K562 (cell line): ENCODE measurements around the gene DTYMK. TPM values are rescaled to one million over a fixed set of nuclear protein-coding genes. Genes with fewer than 3 reads are reported as not detected.

Experiments
- FOXP4 ChIP-seq: sonication (generic); formaldehyde crosslinking; IDR thresholded peaks from 2 replicates; pipeline ENCODE4 v1.8.0; 2022; ENCODE audit warnings: mild to moderate bottlenecking, missing genetic modification reagents, borderline replicate concordance
- HMGXB4 ChIP-seq: sonication (generic); formaldehyde crosslinking; IDR thresholded peaks from 2 replicates; pipeline ENCODE4 v1.8.1; 2023; ENCODE audit warnings: mild to moderate bottlenecking, missing genetic modification reagents
- MAFK ChIP-seq: IDR thresholded peaks from 2 replicates; pipeline ENCODE4 v1.6.1; 2011; ENCODE audit warnings: low read length, improper control_type of control experiment
- MED1 ChIP-seq: sonication (generic); formaldehyde crosslinking; IDR thresholded peaks from 2 replicates; pipeline ENCODE4 v1.8.1; 2023; ENCODE audit warnings: missing genetic modification reagents, borderline replicate concordance
- NCOA4 ChIP-seq: fragments of 450-650 bp; IDR thresholded peaks from 2 replicates; pipeline ENCODE4 v1.6.1; 2018; ENCODE audit warnings: mild to moderate bottlenecking; ENCODE audit not compliant: partially characterized antibody
- NCOR1 ChIP-seq: fragments of 450-650 bp; IDR thresholded peaks from 2 replicates; pipeline ENCODE4 v1.6.1; 2016; ENCODE audit warnings: mild to moderate bottlenecking, moderate library complexity
- NONO ChIP-seq, 2 experiments: fragments of 200-400 bp in 1 of 2; fragments of 450-650 bp in 1 of 2; formaldehyde crosslinking in 1 of 2; IDR thresholded peaks; 2 replicates each; pipeline ENCODE4 v1.6.1; 2017; ENCODE audit warnings: low read depth in 2 of 2, mild to moderate bottlenecking in 2 of 2, moderate library complexity in 2 of 2, low read length in 1 of 2
- NR1H2 ChIP-seq: sonication (generic); formaldehyde crosslinking; IDR thresholded peaks from 2 replicates; pipeline ENCODE4 v1.4.0; 2020; ENCODE audit warnings: mild to moderate bottlenecking, missing genetic modification reagents
- PHB ChIP-seq: fragments of 250-450 bp; sonication (Bioruptor Pico); IDR thresholded peaks from 2 replicates; pipeline ENCODE4 v1.5.0; 2021
- POLR2A ChIP-seq: fragments of 450-650 bp; conservative IDR thresholded peaks from 2 replicates; pipeline ENCODE4 v1.6.1; 2016
- RBFOX2 ChIP-seq: fragments of 200-400 bp; formaldehyde crosslinking; IDR thresholded peaks from 2 replicates; pipeline ENCODE4 v1.6.1; 2017; ENCODE audit warnings: low read depth, mild to moderate bottlenecking, low read length, moderate library complexity
- SAFB ChIP-seq: fragments of 200-400 bp; formaldehyde crosslinking; IDR thresholded peaks from 2 replicates; pipeline ENCODE4 v1.6.1; 2017; ENCODE audit warnings: low read depth, low read length, borderline replicate concordance
- ZNF431 ChIP-seq: sonication (generic); formaldehyde crosslinking; IDR thresholded peaks from 2 replicates; pipeline ENCODE4 v1.8.0; 2022; ENCODE audit warnings: mild to moderate bottlenecking, missing genetic modification reagents
- ZNF584 ChIP-seq: fragments of 200-800 bp; sonication (Bioruptor generic); IDR thresholded peaks from 2 replicates; pipeline ENCODE4 v1.6.1; 2016; ENCODE audit warnings: low read depth, mild to moderate bottlenecking, missing genetic modification characterization, missing compliant biosample characterization
- ZNF696 ChIP-seq: fragments of 250-450 bp; sonication (Bioruptor Pico); conservative IDR thresholded peaks from 2 replicates; pipeline ENCODE4 v1.4.0; 2020; ENCODE audit warnings: mild to moderate bottlenecking, moderate library complexity
- polyA plus RNA-seq, 8 experiments: library from polyadenylated mRNA; depleted of rRNA in 4 of 8; stranded (reverse) in 5 of 8; unstranded in 3 of 8; fragments of >200 nt; fragmentation: Nextera tagmentation in 2 of 8; fragmentation: Illumina TruSeq in 1 of 8; extraction: Ambion mirVana in 2 of 8; extraction: Trizol in 1 of 8; gene quantifications; 2 replicates each; pipeline versions ENCODE4 v1.2.1 to v1.2.3, GENCODE V29; 2011 to 2014; ENCODE audit warnings: inconsistent platforms in 1 of 8, missing spikeins in 1 of 8
- total RNA-seq, 7 experiments: library from RNA; depleted of rRNA in 6 of 7; stranded (reverse); fragments of >200 nt in 6 of 7; fragmentation: Illumina TruSeq in 2 of 7; extraction: Trizol in 2 of 7; gene quantifications; 2 replicates each; pipeline versions ENCODE4 v1.2.1 to v1.2.3, GENCODE V29; 2011 to 2021; ENCODE audit warnings: low replicate concordance in 1 of 7
- TF ChIP-seq, protein P1 (sequence below): fragments of 250-450 bp; sonication (Bioruptor Pico); IDR thresholded peaks from 2 replicates; pipeline ENCODE4 v1.5.0; 2021; ENCODE audit warnings: mild to moderate bottlenecking, moderate library complexity
- TF ChIP-seq, protein P2 (sequence below): fragments of 250-450 bp; sonication (Bioruptor Pico); IDR thresholded peaks from 2 replicates; pipeline ENCODE4 v1.4.0; 2020; ENCODE audit warnings: mild to moderate bottlenecking, moderate library complexity

The DTYMK gene
- total and polyA plus RNA-seq, 9 of the 15 experiments (the other 6 are each of a cell fraction or from before 2014, with no cell fraction given), result 8.2 to 85.0 (median 47.9) TPM

- TF ChIP-seq NCOR1, result no peak
- TF ChIP-seq POLR2A, result no peak
- TF ChIP-seq, protein P1, sequence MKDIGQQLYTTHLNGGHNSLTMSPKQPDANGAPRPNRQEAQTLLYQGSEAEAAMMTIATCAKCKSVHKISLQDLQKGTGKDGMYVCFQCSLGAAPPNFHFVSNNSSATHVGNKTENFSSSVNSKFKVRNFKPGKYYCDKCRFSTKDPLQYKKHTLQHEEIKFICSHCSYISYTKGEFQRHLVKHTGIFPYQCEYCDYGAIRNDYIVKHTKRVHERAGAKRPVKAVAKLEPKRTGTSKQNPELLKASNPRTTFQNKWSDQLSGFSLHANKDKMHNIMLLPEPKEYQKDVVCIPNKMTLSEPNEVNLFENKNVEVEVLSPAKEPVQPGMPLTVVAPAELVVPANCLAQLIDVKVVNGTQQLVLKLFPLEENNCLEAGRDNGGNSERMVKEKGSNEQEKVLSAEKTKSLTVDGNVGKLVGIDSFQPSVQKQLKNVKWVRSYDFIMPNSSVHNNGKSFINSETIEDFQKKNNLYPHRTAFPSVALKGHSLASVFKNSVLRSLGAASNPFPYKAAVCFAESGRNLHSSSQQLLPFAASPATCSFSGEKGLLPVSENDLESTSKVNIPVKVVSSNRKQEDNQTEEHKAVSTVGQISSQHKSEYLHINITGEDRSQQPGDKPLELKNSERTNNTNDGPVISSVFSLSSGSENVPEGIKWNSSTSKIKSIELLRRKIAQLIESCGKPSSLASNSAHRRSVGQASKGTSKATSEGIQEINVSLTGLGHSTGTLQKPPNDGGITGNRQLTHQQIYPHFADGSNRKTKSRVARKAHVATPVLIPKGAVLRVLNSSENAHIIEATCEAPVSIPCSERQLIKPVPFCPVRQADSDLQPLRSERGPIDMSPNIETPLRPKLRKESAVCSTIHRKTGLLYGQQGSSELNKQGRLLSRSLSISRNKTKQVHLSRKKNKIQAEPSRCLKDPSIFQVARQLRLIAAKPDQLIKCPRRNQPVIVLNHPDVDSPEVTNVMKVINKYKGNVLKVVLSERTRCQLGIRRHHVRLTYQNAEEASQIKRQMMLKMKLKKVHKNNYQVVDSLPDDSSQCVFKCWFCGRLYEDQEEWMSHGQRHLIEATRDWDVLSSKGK, result no peak
- TF ChIP-seq NCOA4, result no peak
- TF ChIP-seq ZNF584 (CRISPR knock-in tag), result no peak
- TF ChIP-seq SAFB, result no peak
- TF ChIP-seq ZNF696 (CRISPR knock-in tag), result no peak
- no peak for TF ChIP-seq NR1H2 (CRISPR knock-in tag)
- TF ChIP-seq, protein P2, sequence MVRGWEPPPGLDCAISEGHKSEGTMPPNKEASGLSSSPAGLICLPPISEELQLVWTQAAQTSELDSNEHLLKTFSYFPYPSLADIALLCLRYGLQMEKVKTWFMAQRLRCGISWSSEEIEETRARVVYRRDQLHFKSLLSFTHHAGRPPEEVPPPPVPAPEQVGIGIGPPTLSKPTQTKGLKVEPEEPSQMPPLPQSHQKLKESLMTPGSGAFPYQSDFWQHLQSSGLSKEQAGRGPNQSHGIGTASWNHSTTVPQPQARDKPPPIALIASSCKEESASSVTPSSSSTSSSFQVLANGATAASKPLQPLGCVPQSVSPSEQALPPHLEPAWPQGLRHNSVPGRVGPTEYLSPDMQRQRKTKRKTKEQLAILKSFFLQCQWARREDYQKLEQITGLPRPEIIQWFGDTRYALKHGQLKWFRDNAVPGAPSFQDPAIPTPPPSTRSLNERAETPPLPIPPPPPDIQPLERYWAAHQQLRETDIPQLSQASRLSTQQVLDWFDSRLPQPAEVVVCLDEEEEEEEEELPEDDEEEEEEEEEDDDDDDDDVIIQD, result no peak
- TF ChIP-seq MED1, result no peak
- no peak for TF ChIP-seq NONO (IDR thresholded peaks at IDR 0.05; ENCODE audit: low read depth in 2 of 2, low read length in 1 of 2)
- no peak for TF ChIP-seq ZNF431 (CRISPR knock-in tag)
- TF ChIP-seq PHB, result no peak
- TF ChIP-seq FOXP4 (CRISPR knock-in tag), result no peak
- no peak for TF ChIP-seq MAFK
- no peak for TF ChIP-seq RBFOX2
- no peak for TF ChIP-seq HMGXB4 (CRISPR knock-in tag)
Measured at GRCh38 chr2:241659150-241659739, 27.4 kb downstream of the DTYMK start (continued).
